Mesodermal cell (in vitro differentiated cells): ENCODE results near the gene ZNF92.
"Not testable (repeated sequence)": the region's sequence is repeated elsewhere in the genome, so short reads cannot be mapped to it uniquely, and the experiment has no call there.

Experiments
- H3K27ac ChIP-seq: 2 replicates; pipeline ENCODE4 v1.7.0; 2013; ENCODE audit warnings: mild to moderate bottlenecking, low read depth, low read length, moderate library complexity; ENCODE audit not compliant: severe bottlenecking
- H3K36me3 ChIP-seq: 2 replicates; pipeline ENCODE4 v1.7.1; 2013; ENCODE audit warnings: mild to moderate bottlenecking, low read length, moderate library complexity; ENCODE audit not compliant: control insufficient read depth, insufficient read depth
- H3K4me1 ChIP-seq: one replicate; pipeline ENCODE4 v1.7.1; 2013; ENCODE audit warnings: mild to moderate bottlenecking, low read length; ENCODE audit not compliant: insufficient read depth, control insufficient read depth, poor library complexity, severe bottlenecking
- H3K4me3 ChIP-seq: 2 replicates; pipeline ENCODE4 v1.7.0; 2013; ENCODE audit warnings: low read length, control low read depth, mild to moderate bottlenecking; ENCODE audit not compliant: insufficient read depth, poor library complexity, severe bottlenecking; ENCODE audit errors: extremely low read depth
- H3K9me3 ChIP-seq: 2 replicates; pipeline ENCODE4 v1.7.1; 2013; ENCODE audit warnings: mild to moderate bottlenecking, low read length, moderate library complexity; ENCODE audit not compliant: control insufficient read depth
- WGBS, 2 experiments: methylation state at CpG; one replicate each; pipeline ENCODE4 v1.1.5; 2013; ENCODE audit warnings: missing lambda C conversion rate in 2 of 2; ENCODE audit not compliant: insufficient coverage in 2 of 2; 5-methylcytosine and 5-hydroxymethylcytosine counted together

ZNF92 gene

GRCh38 chr7:65447041-65447440 lies 73.4 kb downstream of the ZNF92 start:
- not testable (repeated sequence) for H3K27ac ChIP-seq, H3K9me3 ChIP-seq, H3K36me3 ChIP-seq, H3K4me3 ChIP-seq, H3K4me1 ChIP-seq
- 77 to 88% methylated on average over 3 to 6 of the region's 8 CpGs for WGBS, 2 experiments

GRCh38 chr7:65448816-65449504 lies 75.3 kb downstream of the ZNF92 start:
- Histone ChIP-seq H3K9me3 (peaks cover 4% of the 10 kb centered on the region), H3K27ac (no peak overlapping the region), H3K4me3 (no peak overlapping the region), H3K36me3 (no peaks in the 10 kb centered on the region), H3K4me1 (no peaks in the 10 kb centered on the region)

GRCh38 chr7:65449505-65449852 lies 75.8 kb downstream of the ZNF92 start:
- WGBS, 2 experiments = no CpG with 5 or more reads among the region's 2 CpGs
- no peak overlapping the region for H3K4me3 ChIP-seq
- no peaks in the 10 kb centered on the region for H3K4me1 ChIP-seq
- no peaks in the 10 kb centered on the region for H3K36me3 ChIP-seq
- H3K27ac ChIP-seq = no peak overlapping the region
- peaks cover 3% of the 10 kb centered on the region for H3K9me3 ChIP-seq
